Testis (tissue), 3 donors: ENCODE results near the gene KIF16B. TPM values are rescaled to one million over a fixed set of nuclear protein-coding genes. Genes with fewer than 3 reads are reported as not detected.
"Not testable (repeated sequence)": the region's sequence is repeated elsewhere in the genome, so short reads cannot be mapped to it uniquely, and the experiment has no call there.

Experiments
- DNase-seq: peaks from one replicate; pipeline ENCODE4 v3.0.0-alpha.2; 2019
- H3K27ac ChIP-seq, 2 donors: fragments of 200-600 bp; sonication (generic); one replicate each; pipeline ENCODE4 v1.5.1; 2019
- H3K27me3 ChIP-seq: fragments of 200-600 bp; sonication (generic); one replicate; pipeline ENCODE4 v1.5.1; 2019
- H3K36me3 ChIP-seq: fragments of 200-600 bp; sonication (generic); one replicate; pipeline ENCODE4 v1.5.1; 2017; ENCODE audit warnings: low read depth; ENCODE audit errors: missing control alignments
- H3K4me1 ChIP-seq: fragments of 200-600 bp; sonication (generic); one replicate; pipeline ENCODE4 v1.5.1; 2019
- H3K4me3 ChIP-seq, 2 donors: fragments of 200-600 bp; sonication (generic); one replicate each; pipeline ENCODE4 v1.5.1; 2017 to 2019
- H3K9me3 ChIP-seq: fragments of 200-600 bp; sonication (generic); one replicate; pipeline ENCODE4 v1.5.1; 2017
- CTCF ChIP-seq, 3 experiments: fragments of 450-650 bp in 2 of 3; fragments of 200-600 bp in 1 of 3; sonication (generic) in 1 of 3; IDR thresholded peaks; one replicate each; pipeline ENCODE4 v1.5.1; 2016 to 2019; ENCODE audit warnings: antibody characterized with exemption in 3 of 3, mild to moderate bottlenecking in 2 of 3, moderate library complexity in 1 of 3
- POLR2A ChIP-seq: fragments of 450-650 bp; IDR thresholded peaks from one replicate; pipeline ENCODE4 v1.6.1; 2017; ENCODE audit warnings: antibody characterized with exemption, mild to moderate bottlenecking, moderate library complexity
- WGBS, 2 donors: methylation state at CpG; one replicate each; pipeline ENCODE4 v1.1.5; 2018; 5-methylcytosine and 5-hydroxymethylcytosine counted together
- intact Hi-C: fragments of 100-400 bp; cut with DNase I; formaldehyde crosslinking; loops from one replicate; pipeline ENCODE4 v1.15.1; 2023; ENCODE audit warnings: low total_unique reads
- polyA plus RNA-seq: library from polyadenylated mRNA; stranded (reverse); fragments of 350-450 nt; fragmentation: Illumina TruSeq; extraction: RNeasy Lipid Tissue Mini Kit (QIAGEN cat#74804); gene quantifications from one replicate; pipeline ENCODE4 v1.2.3, GENCODE V29; 2014; ENCODE audit warnings: low read depth, low replicate concordance; ENCODE audit not compliant: insufficient read depth
- total RNA-seq, 2 donors: library from RNA; depleted of rRNA; stranded (reverse); fragments of >200 nt; gene quantifications; one replicate each; pipeline ENCODE4 v1.2.3, GENCODE V29; 2016

KIF16B gene
- total and polyA plus RNA-seq, 3 donors from 2014 or later, result 10.2 to 25.5 (median 22.3) TPM

DNA sequence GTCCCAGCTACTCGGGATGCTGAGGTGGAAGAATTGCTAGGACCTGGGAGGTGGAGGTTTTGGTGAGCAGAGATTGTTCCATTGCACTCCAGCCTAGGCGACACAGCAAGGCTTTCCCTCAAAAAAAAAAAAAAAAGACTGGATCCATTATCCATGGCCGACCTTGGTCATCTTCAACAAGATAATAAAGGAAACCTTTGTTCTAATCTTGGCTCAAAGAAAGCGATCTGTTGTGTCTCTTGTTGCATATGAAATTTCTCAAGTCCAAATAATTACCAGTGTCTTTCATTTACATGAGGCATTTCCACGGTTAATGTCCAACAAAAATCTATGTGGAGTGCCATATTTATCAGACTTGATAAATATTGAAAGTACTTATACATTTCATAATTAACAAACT lies 23.7 kb upstream of the KIF16B start:
- TF ChIP-seq POLR2A (no peak), CTCF (IDR thresholded peaks at IDR 0.05) (no peak)
- Histone ChIP-seq H3K27me3 (no peaks in the 10 kb centered on the region), H3K36me3 (no peaks in the 10 kb centered on the region), H3K27ac (no peak overlapping the region), H3K4me3 (no peak overlapping the region), H3K9me3 (no peaks in the 10 kb centered on the region), H3K4me1 (no peaks in the 10 kb centered on the region)
- DNase-seq, result no peak
- intact Hi-C loops, result no loop called here
- 67% methylated on average over 5 of the region's 5 CpGs for WGBS, 2 donors

DNA sequence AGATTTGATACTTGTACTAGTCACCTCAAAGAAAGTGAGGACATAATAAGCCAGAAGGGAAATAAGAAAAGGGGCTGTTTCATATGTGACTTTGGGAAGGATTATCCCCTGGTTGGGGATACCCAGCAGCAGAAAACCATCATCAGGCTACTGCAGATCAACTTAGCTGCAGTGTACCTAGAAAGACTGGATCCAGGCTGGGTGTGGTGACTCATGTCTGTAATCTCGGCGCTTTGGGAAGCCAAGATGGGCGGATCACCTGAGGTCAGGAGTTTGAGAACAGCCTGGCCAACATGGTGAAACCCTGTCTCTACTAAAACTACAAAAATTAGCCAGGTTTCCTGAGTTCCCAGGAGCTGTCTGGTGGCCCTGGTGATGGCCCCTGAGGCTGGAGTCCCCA lies 23.2 kb upstream of the KIF16B start:
- WGBS, 2 donors, result 75 to 93% methylated on average over 3 of the region's 3 CpGs

GRCh38 chr20:16595376-16595775 lies 22.1 kb upstream of the KIF16B start:
- Histone ChIP-seq H3K27ac (no peak overlapping the region), H3K4me1 (no peaks in the 10 kb centered on the region), H3K27me3 (no peaks in the 10 kb centered on the region), H3K4me3 (no peak overlapping the region), H3K36me3 (no peaks in the 10 kb centered on the region), H3K9me3 (no peaks in the 10 kb centered on the region)
- TF ChIP-seq CTCF (IDR thresholded peaks at IDR 0.05) (no peak), POLR2A (no peak)
- intact Hi-C loops, result no loop called here
- 93 to 95% methylated on average over 1 of the region's 1 CpG for WGBS, 2 donors
- no peak for DNase-seq

More for the DNA sequence above, 23.2 kb upstream of the KIF16B start:
- DNase-seq, H3K9me3 ChIP-seq, H3K4me3 ChIP-seq, H3K27ac ChIP-seq, intact Hi-C loops, H3K27me3 ChIP-seq, H3K4me1 ChIP-seq, H3K36me3 ChIP-seq: not testable (repeated sequence)

GRCh38 chr20:16590041-16590633 lies 16.9 kb upstream of the KIF16B start:
- intact Hi-C loops, result no loop called here

GRCh38 chr20:16589623-16590022 lies 16.4 kb upstream of the KIF16B start:
- H3K27ac ChIP-seq, result no peak overlapping the region
- H3K27me3 ChIP-seq, result no peaks in the 10 kb centered on the region
- TF ChIP-seq POLR2A, result no peak
- H3K4me3 ChIP-seq, result no peak overlapping the region
- no peaks in the 10 kb centered on the region for H3K36me3 ChIP-seq
- DNase-seq, result no peak
- no peaks in the 10 kb centered on the region for H3K4me1 ChIP-seq
- 87 to 90% methylated on average over 9 of the region's 9 CpGs for WGBS, 2 donors
- H3K9me3 ChIP-seq, result no peaks in the 10 kb centered on the region
- intact Hi-C loops, result no loop called here

More at GRCh38 chr20:16590041-16590633, 16.9 kb upstream of the KIF16B start:
- WGBS, 2 donors, result 58 to 64% methylated on average over 7 of the region's 7 CpGs
- H3K27me3 ChIP-seq, result no peaks in the 10 kb centered on the region
- no peak overlapping the region for H3K27ac ChIP-seq
- H3K36me3 ChIP-seq, result no peaks in the 10 kb centered on the region
- no peaks in the 10 kb centered on the region for H3K4me1 ChIP-seq
- H3K4me3 ChIP-seq, result no peak overlapping the region
- no peaks in the 10 kb centered on the region for H3K9me3 ChIP-seq
- TF ChIP-seq POLR2A (no peak), CTCF (IDR thresholded peaks at IDR 0.05) (no peak)
- DNase-seq, result peak; percentile 37

DNA sequence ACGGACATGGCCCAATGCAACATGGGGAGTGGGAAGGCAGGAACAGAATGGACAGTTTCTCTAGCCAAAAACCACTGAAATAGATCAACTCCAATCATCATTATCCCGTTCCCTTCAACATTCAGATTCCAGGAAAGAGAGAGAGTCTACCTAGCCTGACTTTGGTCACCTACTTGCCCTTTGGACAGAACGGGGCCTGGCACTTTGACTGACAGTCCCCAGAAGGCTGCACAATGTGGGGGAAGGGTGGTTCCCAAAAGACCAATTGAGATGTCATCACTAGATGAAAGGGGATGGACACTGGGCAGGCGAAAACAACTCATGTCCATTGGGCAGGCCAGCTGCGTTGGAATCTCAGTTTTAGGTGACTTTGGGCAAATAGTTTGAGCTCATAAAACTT lies 15.0 kb upstream of the KIF16B start:
- H3K27me3 ChIP-seq, result no peaks in the 10 kb centered on the region
- no peaks in the 10 kb centered on the region for H3K36me3 ChIP-seq
- H3K27ac ChIP-seq, result no peak overlapping the region
- intact Hi-C loops, result no loop called here
- no peak for TF ChIP-seq CTCF (IDR thresholded peaks at IDR 0.05)
- TF ChIP-seq POLR2A, result no peak
- DNase-seq, result no peak
- 82% methylated on average over 5 of the region's 5 CpGs for WGBS, 2 donors
- no peak overlapping the region for H3K4me3 ChIP-seq
- H3K4me1 ChIP-seq, result no peaks in the 10 kb centered on the region
- H3K9me3 ChIP-seq, result no peaks in the 10 kb centered on the region
